DMS79 treated with DMSO at 0.1 percent for 48 hours (cell line): ENCODE measurements around the gene TNS4.

Source experiments
- DNase-seq: peaks from one replicate; lab custom pipeline; 2025; lab: John Stamatoyannopoulos, UW

The TNS4 gene

DNA sequence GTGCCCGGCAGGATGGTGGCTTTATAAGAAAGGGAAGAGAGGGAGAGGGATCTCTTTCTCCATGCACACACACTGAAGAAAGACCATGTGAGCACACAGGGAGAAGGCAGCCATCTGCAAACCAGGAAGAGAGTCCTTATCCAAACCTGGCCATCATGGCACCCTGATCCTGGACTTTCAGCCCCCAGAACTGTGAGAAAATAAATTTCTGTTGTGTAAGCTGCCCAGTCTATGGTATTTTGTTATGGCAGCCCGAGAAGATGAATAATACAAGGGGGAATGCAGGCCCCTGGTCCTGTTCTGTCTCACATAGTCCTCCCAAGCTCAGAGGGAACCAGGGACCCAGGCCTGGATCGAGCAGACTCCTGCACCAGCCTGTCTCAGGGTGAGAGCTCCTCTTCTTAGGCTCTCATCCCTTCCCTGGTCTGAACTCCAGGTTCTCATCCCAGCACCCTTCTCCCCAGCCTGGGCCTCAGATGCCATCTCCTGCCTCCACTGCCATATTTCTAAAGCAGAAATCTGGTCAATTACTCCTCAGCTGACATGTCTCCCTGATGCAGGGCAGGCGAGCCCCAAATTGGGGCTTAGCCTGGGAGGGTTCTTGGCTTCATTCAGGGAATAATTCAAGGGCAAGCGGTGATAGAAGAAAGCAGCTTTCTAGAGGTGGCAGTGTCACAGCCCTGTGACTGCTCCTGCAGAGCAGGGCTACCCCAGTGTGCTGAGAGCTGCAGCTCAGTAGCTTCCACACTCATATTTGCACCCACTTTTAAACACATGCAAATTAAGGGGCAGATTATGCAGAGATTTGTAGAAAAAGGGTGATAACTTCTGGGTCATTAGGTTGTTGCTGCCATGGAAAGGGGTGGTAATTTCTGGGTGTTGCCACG, 29.3 kb downstream of the TNS4 start:
- DNase-seq = no peak

DNA sequence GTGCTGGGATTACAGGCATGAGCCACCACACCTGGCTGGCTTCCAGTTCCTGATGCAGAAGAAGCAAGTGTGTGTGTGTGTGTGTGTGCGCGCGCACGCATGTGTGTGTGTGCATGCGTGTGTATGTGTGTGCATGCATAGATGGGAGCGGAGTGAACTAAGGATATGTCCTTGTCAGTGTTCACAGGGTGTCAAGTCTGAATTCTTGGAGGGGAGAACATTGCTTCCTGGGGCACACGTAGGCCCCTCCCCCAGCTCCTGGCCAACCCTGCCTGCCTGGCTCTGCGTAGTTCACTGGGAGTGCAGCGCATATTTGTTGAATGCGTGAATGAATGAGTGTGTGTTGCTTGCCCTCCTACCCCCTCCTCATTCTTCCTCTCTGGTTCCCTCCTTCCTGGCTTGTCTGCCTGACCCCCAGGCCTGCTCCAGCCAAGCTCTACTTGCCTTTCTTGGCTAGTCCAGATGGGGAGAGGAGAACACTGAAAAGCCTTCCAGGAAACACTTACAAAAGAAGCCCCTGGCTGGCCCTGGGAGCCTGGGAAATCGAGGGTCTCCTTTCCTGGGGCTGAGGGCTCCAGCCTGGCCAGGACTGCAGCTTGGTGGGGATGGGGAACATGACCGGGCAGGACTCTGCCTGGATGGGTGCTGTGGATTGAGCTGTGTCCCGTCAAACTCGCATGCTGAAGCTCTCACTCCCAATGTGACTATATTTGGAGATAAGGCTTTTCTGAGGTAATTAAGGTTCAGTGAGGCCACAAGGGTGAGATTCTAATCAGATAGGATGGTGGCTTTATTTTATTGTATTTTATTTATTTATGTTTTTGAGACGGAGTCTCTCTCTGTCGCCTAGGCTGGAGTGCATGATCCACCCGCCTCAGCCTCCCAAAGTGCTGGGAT, 30.2 kb downstream of the TNS4 start:
- DNase-seq = no peak

DNA sequence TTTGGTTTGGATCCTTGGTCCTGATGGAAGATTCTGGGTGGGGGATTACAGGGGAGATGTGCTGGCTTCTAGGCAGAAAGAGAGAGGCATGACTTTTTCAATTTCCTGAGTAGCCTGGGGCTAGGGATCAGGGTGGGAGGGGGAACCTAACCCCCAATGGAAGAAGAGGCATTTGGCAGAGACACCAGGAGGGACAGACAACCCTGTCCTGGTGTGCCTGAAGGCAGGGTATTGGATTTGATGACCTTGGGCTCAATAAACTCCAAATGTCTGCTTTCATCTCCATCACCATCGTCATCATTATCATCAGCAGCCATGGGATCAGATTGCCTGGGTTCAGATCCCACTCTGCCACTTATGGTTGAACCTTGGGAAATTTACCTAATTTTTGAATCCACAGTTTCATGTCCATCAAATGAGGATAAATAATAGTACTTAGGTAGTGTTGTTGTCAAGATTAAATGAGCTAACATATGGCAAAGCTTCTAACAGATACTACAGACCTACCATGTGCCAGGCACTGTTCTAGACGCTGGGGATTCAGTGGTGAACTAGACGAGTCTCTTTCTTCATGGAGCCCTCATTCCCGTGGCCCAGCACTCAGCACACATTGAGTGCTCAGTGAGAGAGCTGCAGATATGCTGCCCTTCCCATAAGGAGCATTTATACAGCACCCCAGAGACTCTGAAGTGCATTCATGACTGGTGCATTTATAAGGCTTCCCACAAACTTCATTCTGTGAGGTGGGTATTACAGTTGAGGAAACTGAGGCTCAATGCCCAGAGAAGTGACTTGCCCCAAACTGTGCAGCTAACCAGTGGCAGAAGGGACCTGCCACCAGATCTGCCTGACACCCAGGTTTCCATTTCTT, 31.4 kb downstream of the TNS4 start:
- no peak for DNase-seq

DNA sequence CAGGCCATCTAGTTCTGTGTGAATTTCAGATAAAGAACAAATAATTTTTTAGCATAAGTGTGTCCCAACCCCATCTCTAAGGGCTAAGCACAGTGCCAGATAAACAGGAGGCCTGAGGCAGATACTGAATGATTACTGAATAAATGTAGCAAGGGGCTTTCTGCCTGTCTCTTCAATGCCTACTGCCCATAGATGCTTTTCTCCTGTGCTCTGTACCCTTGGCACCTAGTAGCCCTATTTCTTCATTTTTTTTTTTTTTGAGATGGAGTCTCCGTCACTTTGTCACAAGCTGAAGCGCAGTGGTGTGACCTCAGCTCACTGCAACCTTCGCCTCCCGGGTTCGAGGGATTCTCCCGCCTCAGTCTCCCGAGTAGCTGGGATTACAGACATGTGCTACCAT, 32.9 kb downstream of the TNS4 start:
- DNase-seq = no peak

- DNase-seq = no peak
Measured at GRCh38 chr17:40467281-40467867, 34.0 kb downstream of the TNS4 start.

DNA sequence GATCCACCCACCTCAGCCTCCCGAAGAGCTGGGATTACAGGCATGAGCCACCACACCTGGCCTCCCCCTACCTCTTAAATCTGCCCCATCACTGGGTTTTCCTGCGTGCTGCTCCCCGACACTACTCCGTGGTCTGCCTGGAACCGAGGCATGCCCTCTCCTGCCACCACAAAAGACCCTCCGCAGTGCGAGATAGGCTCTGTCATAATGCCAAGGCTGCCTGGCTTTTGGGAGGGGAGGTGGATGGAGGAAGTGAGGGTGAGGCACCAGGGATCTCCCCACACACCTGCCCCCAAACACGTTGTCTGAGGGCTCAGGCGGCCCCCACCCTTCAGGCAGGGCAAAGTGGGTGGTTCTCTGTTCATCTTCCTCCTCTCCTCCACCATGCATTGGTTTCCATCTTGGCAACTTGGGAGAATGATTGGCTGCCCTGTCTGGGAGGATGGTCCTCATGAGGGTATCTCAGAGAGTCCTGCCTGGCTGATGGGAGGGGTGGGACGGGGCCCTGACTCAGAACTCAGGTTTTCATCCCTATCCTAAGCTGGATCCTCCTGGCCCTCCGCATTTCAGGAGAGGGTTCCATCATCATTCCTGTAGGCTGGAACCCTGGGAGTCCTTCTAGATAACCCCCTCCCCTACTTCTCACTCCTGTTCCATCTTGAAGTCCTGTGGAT, 35.0 kb downstream of the TNS4 start:
- DNase-seq = no peak

GRCh38 chr17:40464392-40464855, 37.0 kb downstream of the TNS4 start:
- no peak for DNase-seq

- DNase-seq = no peak
Measured at GRCh38 chr17:40463122-40463550, 38.3 kb downstream of the TNS4 start.

DNA sequence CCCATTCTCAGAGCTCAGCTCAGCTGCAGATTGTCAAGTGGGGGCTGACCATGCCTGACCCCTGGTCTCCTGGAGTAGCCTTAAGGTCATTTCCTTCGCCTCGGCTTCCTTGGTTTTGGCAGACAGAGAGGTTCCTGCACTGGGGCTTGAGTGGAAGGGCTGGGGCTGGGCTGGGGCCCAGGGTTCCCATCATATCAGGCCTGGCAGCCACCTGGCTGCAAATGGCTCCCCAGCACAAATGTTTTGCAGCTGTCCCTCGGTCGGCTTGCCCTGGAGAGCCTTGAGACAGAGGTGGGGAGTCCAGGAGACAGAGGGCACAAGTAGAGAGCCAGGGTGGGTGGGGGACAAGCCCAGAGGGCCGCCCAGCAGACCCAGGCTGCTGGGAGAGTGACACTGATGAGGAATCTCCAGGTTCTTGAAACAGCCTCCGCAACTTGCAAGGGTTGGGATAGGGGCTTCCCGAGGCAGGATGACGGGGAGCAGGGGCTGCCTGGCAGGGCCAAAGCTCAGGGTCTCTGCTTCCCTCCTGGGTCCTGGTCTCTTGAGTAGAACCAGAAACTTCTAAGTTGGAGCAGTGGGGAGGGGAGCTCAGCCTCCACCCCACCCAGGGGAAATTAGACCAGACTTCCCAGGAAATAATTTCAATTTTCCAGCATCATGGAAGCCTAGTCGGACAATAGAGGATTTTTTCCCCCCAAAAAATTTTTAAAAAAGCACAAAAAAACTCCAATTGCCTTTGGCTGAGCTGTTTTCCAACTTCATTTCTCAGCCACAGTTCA, 38.9 kb downstream of the TNS4 start:
- DNase-seq = no peak

DNA sequence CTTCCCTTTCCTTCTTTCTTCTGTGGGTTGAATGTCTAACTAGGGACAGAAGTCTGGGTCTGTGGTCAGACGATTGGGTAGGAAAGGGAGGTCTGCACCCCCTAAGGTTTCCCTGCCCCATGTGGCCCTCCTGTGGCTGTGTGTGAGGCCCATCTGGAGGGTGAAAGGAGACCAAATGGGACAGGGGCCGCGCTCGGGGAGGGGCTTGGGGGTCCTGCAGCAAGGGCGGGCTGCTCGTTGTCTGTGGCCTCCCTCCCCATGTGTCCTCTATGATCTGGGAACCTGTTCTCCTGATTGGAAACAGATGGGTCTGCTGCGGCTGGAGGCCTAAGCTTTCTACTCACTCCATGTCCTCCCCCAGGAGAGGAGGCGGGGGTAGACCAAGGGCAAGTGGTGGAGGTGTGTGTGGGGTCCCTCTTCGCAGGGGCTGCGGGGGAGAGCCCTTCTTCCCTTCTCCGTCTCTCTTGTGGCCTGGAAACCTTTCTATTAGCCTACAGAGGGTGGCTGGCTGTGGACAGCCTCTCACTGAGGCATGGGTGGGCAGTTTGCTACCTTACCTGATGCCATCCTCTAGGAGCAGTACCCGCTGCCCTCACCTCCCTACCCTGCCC, 39.6 kb downstream of the TNS4 start:
- DNase-seq = no peak

- no peak for DNase-seq
Measured at GRCh38 chr17:40460968-40461731, 40.3 kb downstream of the TNS4 start.

DNA sequence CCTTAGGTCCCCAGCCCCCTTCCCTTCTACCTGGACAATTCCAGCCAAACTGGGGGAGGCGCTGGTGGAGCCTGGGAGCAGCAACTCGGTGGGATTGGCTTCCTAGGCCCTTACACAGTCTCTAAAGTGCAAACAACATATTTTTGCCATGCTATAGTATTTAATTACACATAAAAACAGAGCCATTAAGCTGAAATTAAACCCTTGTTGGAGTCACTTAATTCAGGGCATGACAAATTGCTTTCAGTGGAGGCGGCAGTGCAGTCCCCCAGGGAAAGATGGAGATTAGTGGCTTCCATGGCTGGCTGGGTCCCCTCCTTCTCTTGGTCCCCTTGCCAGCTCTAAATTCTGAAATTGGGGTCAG, 40.8 kb downstream of the TNS4 start:
- DNase-seq = peak; percentile 17

- DNase-seq = no peak
Measured at GRCh38 chr17:40459636-40460603, 41.5 kb downstream of the TNS4 start.

DNA sequence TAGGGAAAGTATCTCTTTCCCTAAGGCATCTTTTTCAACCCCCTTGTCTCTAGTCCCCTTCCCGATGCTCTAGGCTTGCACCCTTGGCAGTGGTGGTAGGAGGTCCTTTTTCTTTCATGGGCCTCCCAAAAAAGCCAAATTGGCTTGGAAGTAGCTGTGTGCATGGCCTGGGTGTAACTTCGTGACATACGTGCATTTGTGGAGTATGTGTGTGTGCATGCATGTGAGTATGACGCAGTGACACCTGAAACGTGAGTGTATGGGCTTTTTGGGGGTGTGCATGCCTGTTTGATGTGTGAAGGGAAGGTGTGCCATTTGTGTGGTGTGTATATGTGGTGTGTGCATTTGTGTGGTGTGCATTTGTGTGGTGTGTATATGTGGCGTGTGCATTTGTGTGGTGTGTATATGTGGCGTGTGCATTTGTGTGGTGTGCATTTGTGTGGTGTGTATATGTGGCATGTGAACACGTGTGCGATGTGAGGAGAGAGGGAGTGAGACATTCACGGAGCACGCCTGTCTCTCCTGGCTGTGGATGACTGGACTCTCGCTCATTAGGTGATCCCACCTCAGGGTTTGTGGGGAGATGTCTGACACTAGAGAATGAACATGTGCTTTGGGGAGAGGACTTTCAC, 42.5 kb downstream of the TNS4 start:
- DNase-seq = no peak

DNA sequence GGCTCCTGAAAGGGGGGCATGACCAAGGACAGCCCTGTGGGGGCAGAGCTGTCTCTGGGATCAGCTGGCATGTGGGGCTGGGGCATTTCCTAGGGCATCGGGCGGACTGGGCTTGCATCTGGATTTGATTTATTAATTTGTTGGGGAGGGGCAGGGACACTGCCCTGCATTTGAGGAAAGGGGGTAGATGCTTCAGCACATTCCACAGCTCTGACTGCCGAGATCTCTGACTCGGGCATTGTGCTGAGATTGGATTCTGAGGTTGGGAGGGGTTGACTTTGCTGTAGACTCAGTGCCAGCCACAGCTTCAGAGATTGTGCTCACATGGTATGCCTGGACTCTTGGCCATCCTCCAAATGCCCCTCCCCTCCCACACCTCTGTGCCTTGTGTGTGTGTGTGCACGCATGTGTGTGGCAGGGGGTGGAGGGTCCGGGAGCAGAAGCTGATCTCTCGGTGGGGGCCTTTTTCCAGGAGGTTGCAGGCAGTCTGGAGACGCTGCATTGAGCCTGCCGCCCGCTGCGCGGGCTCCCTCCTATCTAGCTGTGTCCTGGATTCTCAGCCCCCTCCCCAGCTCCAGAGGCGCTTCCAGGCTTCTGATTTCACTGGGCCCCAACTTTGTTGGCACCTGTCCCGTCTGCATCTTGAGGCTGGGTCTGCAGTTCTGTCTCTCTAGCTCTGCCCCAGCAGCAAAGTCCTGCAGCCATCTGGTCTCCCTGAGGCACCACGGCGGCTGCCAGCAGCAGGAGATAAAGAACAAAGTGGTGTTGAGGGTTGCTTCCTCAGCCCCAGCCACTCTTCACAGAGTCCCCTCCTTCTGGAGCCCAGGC, 43.2 kb downstream of the TNS4 start:
- DNase-seq = no peak

GRCh38 chr17:40457369-40457768, 44.1 kb downstream of the TNS4 start:
- no peak for DNase-seq
